GM21423 (cell line): ENCODE data around the gene MAGI2.

Experiments used
- ATAC-seq: cut with Tn5 transposase; IDR thresholded peaks from one replicate; pipeline ENCODE4 v1.9.1; 2021; ENCODE audit warnings: mild to moderate bottlenecking, moderate library complexity; ENCODE audit not compliant: unreplicated experiment

The MAGI2 gene

GRCh38 chr7:78130446-78131215 lies 1322.8 kb downstream of the MAGI2 start:
- no peak for ATAC-seq

GRCh38 chr7:78129865-78130264 lies 1323.6 kb downstream of the MAGI2 start:
- no peak for ATAC-seq

GRCh38 chr7:78127009-78127408 lies 1326.5 kb downstream of the MAGI2 start:
- ATAC-seq, result no peak

GRCh38 chr7:78125884-78126283 lies 1327.6 kb downstream of the MAGI2 start:
- ATAC-seq, result no peak

GRCh38 chr7:78124216-78124615 lies 1329.3 kb downstream of the MAGI2 start:
- ATAC-seq, result no peak

GRCh38 chr7:78121888-78122287 lies 1331.6 kb downstream of the MAGI2 start:
- no peak for ATAC-seq

GRCh38 chr7:78118470-78118869 lies 1335.0 kb downstream of the MAGI2 start:
- ATAC-seq, result no peak

- ATAC-seq, result no peak
Measured at GRCh38 chr7:78115876-78116275, 1337.6 kb downstream of the MAGI2 start.

- ATAC-seq, result no peak
Measured at GRCh38 chr7:78114993-78115392, 1338.5 kb downstream of the MAGI2 start.

GRCh38 chr7:78112488-78112887 lies 1341.0 kb downstream of the MAGI2 start:
- ATAC-seq, result no peak

- no peak for ATAC-seq
Measured at GRCh38 chr7:78111386-78111785, 1342.1 kb downstream of the MAGI2 start.

- ATAC-seq, result no peak
Measured at GRCh38 chr7:78103475-78103874, 1350.0 kb downstream of the MAGI2 start.

GRCh38 chr7:78101076-78101475 lies 1352.4 kb downstream of the MAGI2 start:
- ATAC-seq, result no peak

GRCh38 chr7:78099715-78100394 lies 1353.6 kb downstream of the MAGI2 start:
- ATAC-seq, result no peak

GRCh38 chr7:78095549-78095948 lies 1357.9 kb downstream of the MAGI2 start:
- ATAC-seq, result no peak

GRCh38 chr7:78092331-78092730 lies 1361.1 kb downstream of the MAGI2 start:
- ATAC-seq, result no peak

- no peak for ATAC-seq
Measured at GRCh38 chr7:78090616-78091015, 1362.9 kb downstream of the MAGI2 start.

GRCh38 chr7:78083476-78084120 lies 1369.9 kb downstream of the MAGI2 start:
- ATAC-seq, result no peak

- ATAC-seq, result no peak
Measured at GRCh38 chr7:78082556-78082955, 1370.9 kb downstream of the MAGI2 start.

- no peak for ATAC-seq
Measured at GRCh38 chr7:78081888-78082287, 1371.6 kb downstream of the MAGI2 start.

- ATAC-seq, result no peak
Measured at GRCh38 chr7:78081344-78081743, 1372.1 kb downstream of the MAGI2 start.

- no peak for ATAC-seq
Measured at GRCh38 chr7:78080811-78081210, 1372.7 kb downstream of the MAGI2 start.
